Activated CD4-positive, alpha-beta T cell treated with anti-CD3 and anti-CD28 coated beads, Interleukin-2, amount 10 ng/mL, durations not matched to agents 7 days and 5 days (primary cell): Measurements from ENCODE around the gene MACROD2. TPM values are rescaled to one million over a fixed set of nuclear protein-coding genes. Genes with fewer than 3 reads are reported as not detected.

Experiments used
- CTCF ChIA-PET: fragments of 350-600 bp; sonication (Branson Sonifier 250); formaldehyde crosslinking; loops from one replicate; lab custom pipeline; 2021; ENCODE audit warnings: antibody characterized with exemption; lab: Charles Lee
- POLR2A ChIA-PET: fragments of 350-600 bp; sonication (Branson Sonifier 250); formaldehyde crosslinking; loops from one replicate; lab custom pipeline; 2021; ENCODE audit warnings: antibody characterized with exemption; lab: Charles Lee
- DNase-seq: peaks from one replicate; pipeline ENCODE4 v3.0.0-alpha.2; 2020
- H3K27ac Mint-ChIP-seq: one replicate; pipeline ENCODE4 v1.8.0; 2021; ENCODE audit warnings: mild to moderate bottlenecking, moderate library complexity, mixed read lengths
- H3K27me3 Mint-ChIP-seq: one replicate; pipeline ENCODE4 v1.8.0; 2021; ENCODE audit warnings: mixed read lengths
- H3K36me3 Mint-ChIP-seq: one replicate; pipeline ENCODE4 v1.8.0; 2021; ENCODE audit warnings: low read depth, mixed read lengths
- H3K4me1 Mint-ChIP-seq: one replicate; pipeline ENCODE4 v1.8.0; 2021; ENCODE audit warnings: mixed read lengths
- H3K4me3 Mint-ChIP-seq: one replicate; pipeline ENCODE4 v1.8.0; 2021; ENCODE audit warnings: mild to moderate bottlenecking, moderate library complexity, mixed read lengths
- H3K9me3 Mint-ChIP-seq: one replicate; pipeline ENCODE4 v1.8.0; 2021; ENCODE audit warnings: mixed read lengths
- total RNA-seq, 2 experiments: library from RNA; stranded (reverse); gene quantifications; one replicate each; pipeline ENCODE4 v1.2.3, GENCODE V29; 2021

Gene MACROD2
- total RNA-seq, 2 experiments from 2014 or later, result not detected

- H3K36me3 Mint-ChIP-seq, result no peaks in the 10 kb centered on the region
- DNase-seq, result no peak
- no peaks in the 10 kb centered on the region for H3K27me3 Mint-ChIP-seq
- CTCF ChIA-PET, result interaction anchor here (0.6 kb wide), 1 partner anchor 21 kb away, joined by 3 read pairs; no protein-coding TSS in a partner anchor
- H3K27ac Mint-ChIP-seq, result no peak overlapping the region
- H3K4me1 Mint-ChIP-seq, result no peaks in the 10 kb centered on the region
- POLR2A ChIA-PET, result no interaction called here
- H3K9me3 Mint-ChIP-seq, result peaks cover 3% of the 10 kb centered on the region
- H3K4me3 Mint-ChIP-seq, result no peak overlapping the region
These were observed 1817.4 kb downstream of the MACROD2 start for GRCh38 chr20:15812696-15813095.

DNA sequence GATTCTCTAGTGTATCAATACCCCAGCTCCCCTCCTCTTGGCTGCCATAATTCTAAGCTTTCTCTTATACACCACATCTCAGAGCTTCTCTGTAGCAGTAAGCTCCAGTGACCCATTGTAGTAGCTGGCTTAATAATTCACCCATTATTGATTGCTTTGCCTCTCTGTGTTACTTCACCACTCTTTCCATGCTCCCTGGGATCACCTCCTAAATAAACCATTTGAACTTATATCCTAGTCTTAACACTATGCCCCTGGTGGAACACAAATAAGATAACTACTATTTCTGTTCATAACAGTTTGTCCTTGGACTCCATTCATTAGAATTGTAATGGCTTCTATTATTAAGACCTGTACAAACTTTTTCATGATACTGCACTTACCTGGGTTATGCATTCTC, 1819.0 kb downstream of the MACROD2 start:
- Mint-ChIP-seq H3K4me1 (no peaks in the 10 kb centered on the region), H3K4me3 (no peak overlapping the region), H3K27ac (no peak overlapping the region), H3K9me3 (no peaks in the 10 kb centered on the region), H3K27me3 (no peaks in the 10 kb centered on the region), H3K36me3 (no peaks in the 10 kb centered on the region)
- DNase-seq, result no peak
- ChIA-PET CTCF (no interaction called here), POLR2A (no interaction called here)

- no peaks in the 10 kb centered on the region for H3K4me1 Mint-ChIP-seq
- H3K4me3 Mint-ChIP-seq, result no peak overlapping the region
- no peak overlapping the region for H3K27ac Mint-ChIP-seq
- H3K36me3 Mint-ChIP-seq, result no peaks in the 10 kb centered on the region
- no peaks in the 10 kb centered on the region for H3K27me3 Mint-ChIP-seq
- CTCF ChIA-PET, result no interaction called here
- POLR2A ChIA-PET, result no interaction called here
- H3K9me3 Mint-ChIP-seq, result no peaks in the 10 kb centered on the region
- no peak for DNase-seq
These were observed 1819.6 kb downstream of the MACROD2 start for GRCh38 chr20:15814911-15815310.

DNA sequence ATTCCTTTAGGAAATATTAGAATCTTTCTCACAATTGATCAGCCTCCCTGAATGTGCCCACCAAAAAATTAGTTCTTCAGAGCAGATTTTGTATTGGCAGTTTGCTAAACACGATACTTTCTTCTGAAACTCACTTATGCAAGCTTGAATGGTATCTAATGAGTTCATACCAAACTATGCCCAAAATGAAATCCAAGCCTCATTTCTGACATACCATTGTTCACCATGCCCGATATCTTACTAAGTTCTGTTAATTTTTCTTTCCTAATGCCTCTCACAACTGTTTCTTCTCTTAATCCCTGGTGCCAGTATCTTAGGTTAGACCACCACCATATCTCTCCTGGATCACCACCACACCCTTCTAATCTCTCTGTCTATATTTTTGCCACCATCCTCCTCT, 1822.0 kb downstream of the MACROD2 start:
- Mint-ChIP-seq H3K36me3 (no peaks in the 10 kb centered on the region), H3K27ac (no peak overlapping the region), H3K4me1 (no peaks in the 10 kb centered on the region), H3K4me3 (no peak overlapping the region), H3K9me3 (no peaks in the 10 kb centered on the region), H3K27me3 (no peaks in the 10 kb centered on the region)
- CTCF ChIA-PET, result no interaction called here
- DNase-seq, result no peak
- POLR2A ChIA-PET, result no interaction called here

GRCh38 chr20:15818651-15819071, 1823.3 kb downstream of the MACROD2 start:
- H3K27me3 Mint-ChIP-seq, result no peaks in the 10 kb centered on the region
- no peaks in the 10 kb centered on the region for H3K36me3 Mint-ChIP-seq
- DNase-seq, result no peak
- CTCF ChIA-PET, result no interaction called here
- H3K4me1 Mint-ChIP-seq, result no peaks in the 10 kb centered on the region
- no peaks in the 10 kb centered on the region for H3K9me3 Mint-ChIP-seq
- no peak overlapping the region for H3K27ac Mint-ChIP-seq
- H3K4me3 Mint-ChIP-seq, result no peak overlapping the region
- POLR2A ChIA-PET, result no interaction called here

DNA sequence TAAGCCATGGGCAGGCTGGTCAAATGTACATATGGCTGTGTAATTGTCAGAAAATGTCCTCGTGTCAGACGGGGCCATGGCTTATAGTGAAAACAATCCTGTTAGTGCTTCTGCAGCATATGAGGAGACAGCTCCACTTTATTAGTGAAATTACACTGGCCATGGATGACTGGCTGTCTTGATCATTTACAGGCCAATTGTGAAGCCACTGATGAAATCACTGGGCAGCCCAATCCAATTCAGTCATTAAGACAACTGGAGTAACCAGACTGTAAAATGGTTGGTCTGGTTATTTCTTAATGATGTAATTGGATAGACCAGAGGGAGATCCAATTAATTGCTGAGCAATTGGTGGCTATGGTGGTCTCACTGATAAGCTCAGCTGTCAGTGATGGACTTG, 1828.4 kb downstream of the MACROD2 start:
- Mint-ChIP-seq H3K4me1 (no peaks in the 10 kb centered on the region), H3K9me3 (no peaks in the 10 kb centered on the region), H3K27ac (no peak overlapping the region), H3K36me3 (no peaks in the 10 kb centered on the region), H3K4me3 (no peak overlapping the region), H3K27me3 (no peaks in the 10 kb centered on the region)
- DNase-seq, result no peak
- ChIA-PET CTCF (interaction anchor here (0.9 kb wide), 1 partner anchor 105 kb away, joined by 3 read pairs; no protein-coding TSS in a partner anchor), POLR2A (no interaction called here)

- Mint-ChIP-seq H3K27me3 (no peaks in the 10 kb centered on the region), H3K4me1 (no peaks in the 10 kb centered on the region), H3K27ac (no peak overlapping the region), H3K9me3 (no peaks in the 10 kb centered on the region), H3K4me3 (no peak overlapping the region), H3K36me3 (no peaks in the 10 kb centered on the region)
- POLR2A ChIA-PET, result no interaction called here
- no peak for DNase-seq
- CTCF ChIA-PET, result no interaction called here
These were observed 1832.3 kb downstream of the MACROD2 start for GRCh38 chr20:15827628-15828027.

DNA sequence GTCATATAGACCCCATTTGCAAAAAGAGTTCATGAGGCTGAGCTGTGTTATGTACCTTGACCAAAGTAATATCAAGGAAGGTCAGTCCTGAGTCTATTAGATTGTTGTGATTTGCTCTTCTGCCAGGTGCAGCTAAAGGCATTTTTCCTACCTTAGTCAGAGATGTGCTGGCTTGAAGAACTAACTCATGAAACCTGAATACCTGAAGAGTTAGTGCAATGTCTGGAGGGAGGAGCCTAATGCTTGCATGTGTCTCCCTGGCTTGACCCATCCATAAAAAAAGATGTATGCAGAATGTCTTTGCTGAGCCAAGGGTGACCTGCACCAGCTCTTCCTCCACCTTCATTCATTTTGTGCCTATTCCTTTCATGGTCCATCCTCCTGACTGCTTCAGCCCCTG, 1835.9 kb downstream of the MACROD2 start:
- no peak overlapping the region for H3K4me3 Mint-ChIP-seq
- H3K27me3 Mint-ChIP-seq, result no peaks in the 10 kb centered on the region
- no peaks in the 10 kb centered on the region for H3K36me3 Mint-ChIP-seq
- ChIA-PET CTCF (no interaction called here), POLR2A (no interaction called here)
- H3K4me1 Mint-ChIP-seq, result no peaks in the 10 kb centered on the region
- no peaks in the 10 kb centered on the region for H3K9me3 Mint-ChIP-seq
- DNase-seq, result no peak
- H3K27ac Mint-ChIP-seq, result no peak overlapping the region

- ChIA-PET CTCF (no interaction called here), POLR2A (no interaction called here)
- DNase-seq, result no peak
- Mint-ChIP-seq H3K27ac (no peak overlapping the region), H3K9me3 (no peaks in the 10 kb centered on the region), H3K4me3 (no peak overlapping the region), H3K4me1 (no peaks in the 10 kb centered on the region), H3K36me3 (no peaks in the 10 kb centered on the region), H3K27me3 (no peaks in the 10 kb centered on the region)
These were observed 1837.2 kb downstream of the MACROD2 start for GRCh38 chr20:15832512-15832911.

GRCh38 chr20:15834857-15835256, 1839.5 kb downstream of the MACROD2 start:
- no peaks in the 10 kb centered on the region for H3K4me1 Mint-ChIP-seq
- CTCF ChIA-PET, result no interaction called here
- H3K4me3 Mint-ChIP-seq, result no peak overlapping the region
- POLR2A ChIA-PET, result no interaction called here
- H3K9me3 Mint-ChIP-seq, result no peaks in the 10 kb centered on the region
- no peaks in the 10 kb centered on the region for H3K27me3 Mint-ChIP-seq
- H3K36me3 Mint-ChIP-seq, result no peaks in the 10 kb centered on the region
- no peak overlapping the region for H3K27ac Mint-ChIP-seq
- no peak for DNase-seq

GRCh38 chr20:15835811-15836210, 1840.5 kb downstream of the MACROD2 start:
- CTCF ChIA-PET, result no interaction called here
- no peak overlapping the region for H3K4me3 Mint-ChIP-seq

DNA sequence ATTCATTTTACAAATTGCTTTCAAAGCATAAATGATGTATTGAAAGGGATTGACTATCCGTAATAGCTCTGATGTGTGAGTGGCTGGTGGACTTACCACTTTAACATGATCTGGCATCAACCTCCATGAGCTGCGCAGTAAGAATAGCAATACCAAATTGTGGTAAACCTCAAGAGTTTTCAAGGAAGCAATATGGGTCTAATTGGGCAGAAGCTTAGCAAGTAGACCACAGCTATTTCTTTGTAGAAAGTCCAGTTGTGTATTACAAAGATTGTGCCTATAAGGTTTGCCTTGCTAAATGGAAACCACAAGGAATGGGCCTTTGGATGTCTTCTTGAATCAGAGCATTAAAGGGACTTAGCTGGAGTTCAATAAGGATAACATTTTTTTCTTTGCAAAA, 1841.3 kb downstream of the MACROD2 start:
- ChIA-PET POLR2A (no interaction called here), CTCF (no interaction called here)
- no peak overlapping the region for H3K4me3 Mint-ChIP-seq
- H3K27ac Mint-ChIP-seq, result no peak overlapping the region
- H3K9me3 Mint-ChIP-seq, result no peaks in the 10 kb centered on the region
- no peaks in the 10 kb centered on the region for H3K4me1 Mint-ChIP-seq
- DNase-seq, result no peak
- no peaks in the 10 kb centered on the region for H3K27me3 Mint-ChIP-seq
- no peaks in the 10 kb centered on the region for H3K36me3 Mint-ChIP-seq

More at GRCh38 chr20:15835811-15836210, 1840.5 kb downstream of the MACROD2 start:
- no peak for DNase-seq
- Mint-ChIP-seq H3K27ac (no peak overlapping the region), H3K36me3 (no peaks in the 10 kb centered on the region), H3K4me1 (no peaks in the 10 kb centered on the region), H3K27me3 (no peaks in the 10 kb centered on the region), H3K9me3 (no peaks in the 10 kb centered on the region)
- POLR2A ChIA-PET, result no interaction called here

GRCh38 chr20:15837563-15837962, 1842.2 kb downstream of the MACROD2 start:
- POLR2A ChIA-PET, result no interaction called here

DNA sequence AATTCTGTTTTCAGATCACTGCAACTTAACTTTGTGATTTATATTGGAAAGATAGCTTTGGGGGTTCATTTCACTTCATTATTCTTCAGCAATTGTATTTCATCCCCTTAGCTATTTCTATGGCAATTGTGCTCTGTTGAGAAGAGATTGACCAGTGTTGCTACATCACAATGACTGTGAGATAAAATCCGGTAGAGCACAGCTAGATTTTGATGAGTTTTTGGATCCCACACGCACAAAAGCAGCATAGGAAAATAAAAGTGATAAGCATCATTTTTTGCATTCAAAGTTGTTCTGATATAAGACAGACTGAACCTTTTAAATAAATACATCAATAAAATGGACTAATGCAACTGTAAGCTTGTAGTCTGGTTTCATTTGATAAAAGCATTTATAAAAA, 1843.2 kb downstream of the MACROD2 start:
- ChIA-PET CTCF (no interaction called here), POLR2A (no interaction called here)
- Mint-ChIP-seq H3K27me3 (no peaks in the 10 kb centered on the region), H3K9me3 (no peaks in the 10 kb centered on the region), H3K27ac (no peak overlapping the region), H3K4me1 (no peaks in the 10 kb centered on the region), H3K36me3 (no peaks in the 10 kb centered on the region), H3K4me3 (no peak overlapping the region)
- no peak for DNase-seq

More at GRCh38 chr20:15837563-15837962, 1842.2 kb downstream of the MACROD2 start:
- Mint-ChIP-seq H3K9me3 (no peaks in the 10 kb centered on the region), H3K4me3 (no peak overlapping the region), H3K4me1 (no peaks in the 10 kb centered on the region), H3K27ac (no peak overlapping the region), H3K36me3 (no peaks in the 10 kb centered on the region), H3K27me3 (no peaks in the 10 kb centered on the region)
- DNase-seq, result no peak
- CTCF ChIA-PET, result no interaction called here
